GM12878 (cell line): ENCODE measurements around the gene C12orf60.

Source experiments
- CEBPB ChIP-seq, 2 experiments: fragments of 150-350 bp in 1 of 2; IDR thresholded peaks; 2 replicates each; pipeline ENCODE4 v1.6.1; 2012 to 2014; ENCODE audit warnings: low read depth in 2 of 2, low read length in 2 of 2, borderline replicate concordance in 1 of 2, inconsistent platforms in 1 of 2
- EZH2 ChIP-seq: IDR thresholded peaks from 2 replicates; pipeline ENCODE4 v1.6.1; 2012; ENCODE audit warnings: low read depth, mild to moderate bottlenecking, control low read depth, inconsistent platforms, low read length, borderline replicate concordance; ENCODE audit not compliant: control insufficient read depth
- HDAC2 ChIP-seq: fragments of 200-600 bp; sonication (generic); IDR thresholded peaks from 2 replicates; pipeline ENCODE4 v1.6.1; 2017
- JUNB ChIP-seq: IDR thresholded peaks from 2 replicates; pipeline ENCODE4 v1.6.1; 2016; ENCODE audit warnings: antibody characterized with exemption, mild to moderate bottlenecking
- JUND ChIP-seq: IDR thresholded peaks from 2 replicates; pipeline ENCODE4 v1.6.1; 2012; ENCODE audit warnings: low read depth, mild to moderate bottlenecking, low read length, improper control_type of control experiment, moderate library complexity
- NBN ChIP-seq: fragments of 450-650 bp; IDR thresholded peaks from 2 replicates; pipeline ENCODE4 v1.6.1; 2016
- POLR2A ChIP-seq: IDR thresholded peaks from 2 replicates; pipeline ENCODE4 v1.6.1; 2011; ENCODE audit warnings: low read depth, mild to moderate bottlenecking, low read length
- SP1 ChIP-seq: IDR thresholded peaks from one replicate; pipeline ENCODE4 v1.6.1; 2011; ENCODE audit warnings: low read depth, low read length
- TCF7 ChIP-seq: IDR thresholded peaks from 2 replicates; pipeline ENCODE4 v1.6.1; 2014; ENCODE audit warnings: antibody characterized with exemption, borderline replicate concordance
- ZSCAN29 ChIP-seq: fragments of 450-650 bp; IDR thresholded peaks from 2 replicates; pipeline ENCODE4 v1.6.1; 2017; ENCODE audit warnings: mild to moderate bottlenecking, moderate library complexity
- TF ChIP-seq, protein P1 (sequence below): IDR thresholded peaks from 2 replicates; pipeline ENCODE4 v1.6.1; 2011; ENCODE audit warnings: mild to moderate bottlenecking, low read depth, low read length, moderate library complexity; ENCODE audit not compliant: insufficient replicate concordance

GRCh38 chr12:14827043-14827442, 23.6 kb downstream of the C12orf60 start:
- no peak for TF ChIP-seq TCF7
- no peak for TF ChIP-seq ZSCAN29
- no peak for TF ChIP-seq HDAC2
- no peak for TF ChIP-seq NBN
- TF ChIP-seq SP1 = no peak
- TF ChIP-seq JUND = no peak
- no peak for TF ChIP-seq CEBPB (IDR thresholded peaks at IDR 0.05; ENCODE audit: borderline replicate concordance in 1 of 2, low read depth in 2 of 2, low read length in 2 of 2)
- TF ChIP-seq POLR2A = no peak
- no peak for TF ChIP-seq EZH2
- TF ChIP-seq JUNB = no peak
- TF ChIP-seq, protein P1, sequence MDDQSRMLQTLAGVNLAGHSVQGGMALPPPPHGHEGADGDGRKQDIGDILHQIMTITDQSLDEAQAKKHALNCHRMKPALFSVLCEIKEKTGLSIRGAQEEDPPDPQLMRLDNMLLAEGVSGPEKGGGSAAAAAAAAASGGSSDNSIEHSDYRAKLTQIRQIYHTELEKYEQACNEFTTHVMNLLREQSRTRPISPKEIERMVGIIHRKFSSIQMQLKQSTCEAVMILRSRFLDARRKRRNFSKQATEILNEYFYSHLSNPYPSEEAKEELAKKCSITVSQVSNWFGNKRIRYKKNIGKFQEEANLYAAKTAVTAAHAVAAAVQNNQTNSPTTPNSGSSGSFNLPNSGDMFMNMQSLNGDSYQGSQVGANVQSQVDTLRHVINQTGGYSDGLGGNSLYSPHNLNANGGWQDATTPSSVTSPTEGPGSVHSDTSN = no peak
